HG02938 (cell line): ENCODE data around the gene HSD17B4.
"Not testable (repeated sequence)": the region's sequence is repeated elsewhere in the genome, so short reads cannot be mapped to it uniquely, and the experiment has no call there.

Experiments used
- ATAC-seq: cut with Tn5 transposase; IDR thresholded peaks from one replicate; pipeline ENCODE4 v1.9.1; 2021; ENCODE audit warnings: mild to moderate bottlenecking, moderate library complexity; ENCODE audit not compliant: unreplicated experiment

HSD17B4 gene

DNA sequence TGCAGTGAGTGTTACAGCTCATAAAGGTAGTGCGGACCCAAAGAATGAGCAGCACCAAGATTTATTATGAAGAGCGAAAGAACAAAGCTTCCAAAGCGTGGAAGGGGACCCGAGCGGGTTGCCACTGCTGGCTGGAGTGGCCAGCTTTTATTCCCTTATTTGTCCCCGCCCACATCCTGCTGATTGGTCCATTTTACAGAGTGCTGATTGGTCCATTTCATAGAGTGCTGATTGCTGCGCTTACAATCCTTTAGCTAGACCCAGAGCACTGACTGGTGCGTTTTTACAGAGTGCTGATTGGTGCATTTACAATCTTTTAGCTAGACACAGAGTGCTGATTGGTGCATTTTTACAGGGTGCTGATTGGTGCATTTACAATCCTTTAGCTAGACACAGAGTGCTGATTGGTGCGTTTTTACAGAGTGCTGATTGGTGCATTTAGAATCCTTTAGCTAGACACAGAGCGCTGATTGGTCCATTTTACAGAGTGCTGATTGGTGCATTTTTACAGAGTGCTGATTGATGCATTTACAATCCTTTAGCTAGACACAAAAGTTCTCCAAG, 19.5 kb upstream of the HSD17B4 start:
- ATAC-seq, result not testable (repeated sequence)

DNA sequence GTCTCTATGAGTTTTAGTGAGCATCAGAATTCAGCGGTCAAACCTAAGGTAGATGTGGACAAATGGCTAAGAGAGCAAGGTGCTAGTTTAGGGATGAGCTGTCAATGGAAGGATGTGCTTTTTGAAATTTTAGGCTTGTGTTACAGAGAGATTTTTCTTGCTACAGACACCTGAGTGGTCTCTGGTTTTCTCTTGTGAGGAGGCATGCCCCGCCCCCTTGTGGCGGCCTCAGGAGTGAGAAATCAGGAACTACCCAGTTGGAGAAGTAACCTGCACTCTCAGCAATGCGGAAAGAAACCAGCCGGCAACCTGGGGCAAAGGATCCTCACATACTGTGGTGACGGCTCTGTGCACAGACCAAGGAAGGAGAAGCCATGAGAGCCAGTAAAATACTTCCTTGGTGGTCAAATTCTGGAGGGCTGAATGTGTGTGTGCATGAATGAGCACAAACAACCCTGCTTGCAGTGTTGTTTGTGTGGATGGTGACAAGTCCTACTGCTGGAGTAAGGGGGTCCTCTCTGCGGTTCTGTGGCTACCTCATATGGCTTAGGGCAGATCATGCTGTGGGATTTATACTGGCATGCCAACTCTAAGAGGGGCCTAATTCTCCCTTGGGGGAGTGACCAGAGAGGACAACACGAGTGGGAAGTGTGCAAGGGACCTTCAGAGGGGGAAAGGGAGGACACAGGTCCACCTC, 16.7 kb upstream of the HSD17B4 start:
- ATAC-seq, result peak; percentile 88

DNA sequence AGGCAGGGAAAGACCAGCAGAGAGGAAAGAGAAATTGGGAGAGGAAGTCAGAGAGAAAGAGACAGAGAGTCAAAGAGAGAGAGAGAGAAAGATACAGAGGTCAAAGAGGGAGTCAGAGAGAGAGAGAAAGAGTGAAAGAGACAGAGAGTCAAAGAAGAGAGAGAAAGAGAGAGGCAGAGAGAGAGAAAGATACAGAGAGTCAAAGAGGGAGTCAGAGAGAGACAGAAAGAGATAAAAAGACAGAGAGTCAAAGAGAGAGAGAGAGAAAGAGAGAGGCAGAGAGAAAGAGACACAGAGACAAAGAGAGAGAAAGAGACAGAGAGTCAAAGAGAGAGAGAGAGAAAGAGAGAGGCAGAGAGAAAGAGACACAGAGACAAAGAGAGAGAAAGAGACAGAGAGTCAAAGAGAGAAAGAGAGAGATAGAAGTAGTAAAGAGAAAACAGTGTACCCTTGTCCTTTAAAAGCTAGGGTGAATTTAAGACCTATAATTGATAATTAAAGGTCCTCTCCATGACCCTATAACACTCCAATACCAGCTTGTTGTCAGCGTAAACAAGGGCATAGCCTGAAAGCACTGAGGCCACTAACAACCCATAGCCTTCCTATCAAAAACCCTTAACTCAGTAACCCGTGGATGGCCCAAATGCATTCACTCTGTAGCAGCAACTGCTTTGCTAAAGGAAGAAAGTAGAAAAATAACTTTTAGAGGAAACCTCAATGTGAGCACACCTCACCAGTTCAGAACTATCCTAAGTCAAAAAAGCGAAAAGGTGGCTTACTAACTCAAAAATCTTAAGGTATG, 14.3 kb upstream of the HSD17B4 start:
- not testable (repeated sequence) for ATAC-seq

GRCh38 chr5:119438587-119438917, 13.7 kb upstream of the HSD17B4 start:
- ATAC-seq, result not testable (repeated sequence)

- ATAC-seq, result no peak
Observed at GRCh38 chr5:119439140-119439631, 13.1 kb upstream of the HSD17B4 start.

- ATAC-seq, result not testable (repeated sequence)
Observed at GRCh38 chr5:119439632-119440031, 12.7 kb upstream of the HSD17B4 start.

GRCh38 chr5:119444643-119445042, 7.7 kb upstream of the HSD17B4 start:
- not testable (repeated sequence) for ATAC-seq

DNA sequence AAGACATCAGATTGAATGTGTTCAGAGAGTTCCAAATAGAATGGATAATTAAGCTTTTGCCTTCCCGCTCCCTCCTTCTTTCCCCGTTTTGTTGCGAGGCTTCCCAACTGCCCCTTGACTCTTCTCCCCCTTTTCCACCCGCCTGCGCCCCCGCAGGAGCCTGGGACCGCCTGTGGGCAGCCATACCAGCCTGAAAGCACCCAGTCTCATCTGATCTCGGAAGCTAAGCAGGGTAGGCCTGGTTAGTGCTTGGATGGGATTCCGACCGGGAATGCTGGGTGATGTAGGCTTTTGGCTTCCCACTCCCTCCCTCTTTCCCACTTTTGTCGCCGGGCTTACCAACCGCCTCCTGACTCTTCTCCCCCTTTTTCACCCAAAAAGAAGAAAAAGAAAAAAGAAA, 6.8 kb upstream of the HSD17B4 start:
- ATAC-seq, result no peak

DNA sequence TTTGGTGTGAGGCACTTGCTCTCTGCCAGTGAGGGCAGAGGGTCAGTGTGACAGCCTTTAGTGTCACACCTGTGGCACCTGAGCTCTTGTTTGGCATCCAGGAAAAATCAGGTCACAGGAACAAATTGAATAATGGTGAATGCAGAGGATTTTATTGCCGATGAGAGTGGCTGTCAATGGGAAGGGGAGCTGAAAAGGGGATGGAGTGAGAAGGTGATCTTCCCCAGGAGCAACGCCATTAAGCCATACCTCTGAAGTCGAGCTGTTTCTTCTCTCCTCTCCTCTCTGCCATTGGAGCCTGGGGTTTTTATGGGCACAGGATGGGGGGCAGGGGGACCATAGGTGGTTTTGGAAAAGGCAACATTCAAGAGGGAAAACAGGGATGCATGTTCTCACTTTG, 2.4 kb upstream of the HSD17B4 start:
- no peak for ATAC-seq

GRCh38 chr5:119450627-119451026, 1.7 kb upstream of the HSD17B4 start:
- not testable (repeated sequence) for ATAC-seq

DNA sequence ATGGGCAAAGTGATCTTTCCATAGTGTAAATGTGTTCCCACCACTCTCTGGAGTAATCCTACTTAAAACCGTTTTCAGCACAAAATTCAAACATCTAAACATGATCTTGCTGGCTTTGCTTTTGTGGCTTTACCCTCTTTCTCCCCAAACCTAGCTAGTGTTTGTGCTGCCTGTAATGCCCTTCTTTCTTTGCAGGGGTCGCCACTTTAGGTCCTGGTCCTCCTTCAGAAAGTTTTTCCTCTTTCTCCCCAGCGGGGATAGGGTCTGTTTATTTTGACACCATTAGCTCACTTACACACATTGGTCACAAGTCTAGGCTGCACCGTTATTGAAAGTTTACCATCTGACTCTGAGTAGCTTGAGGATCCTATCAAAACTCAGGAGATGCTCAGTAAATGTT, 736 bp upstream of the HSD17B4 start:
- no peak for ATAC-seq

DNA sequence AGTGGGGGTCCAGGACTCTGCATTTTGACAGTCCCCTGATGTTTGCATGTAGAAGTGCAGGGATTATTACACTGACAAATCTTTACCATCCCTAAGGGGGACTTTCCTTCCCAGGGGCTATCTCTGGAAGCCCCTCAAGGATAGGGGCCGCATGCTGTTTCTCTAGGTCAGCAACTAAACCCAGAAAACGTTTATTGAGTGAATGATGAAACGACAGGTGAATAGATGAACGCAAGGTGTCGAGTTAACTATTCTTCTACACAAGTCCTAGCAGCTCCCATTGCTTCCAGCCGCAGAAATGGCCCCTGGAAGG, 281 bp upstream of the HSD17B4 start:
- ATAC-seq, result no peak

GRCh38 chr5:119453040-119453373, 710 bp downstream of the HSD17B4 start:
- ATAC-seq, result peak; percentile 20

GRCh38 chr5:119454171-119454570, 1.9 kb downstream of the HSD17B4 start:
- ATAC-seq, result no peak

- ATAC-seq, result no peak
Observed at GRCh38 chr5:119458911-119459632, 6.8 kb downstream of the HSD17B4 start.

GRCh38 chr5:119465640-119466039, 13.3 kb downstream of the HSD17B4 start:
- ATAC-seq, result no peak

GRCh38 chr5:119468286-119468685, 16.0 kb downstream of the HSD17B4 start:
- ATAC-seq, result no peak

- peak; percentile 63 for ATAC-seq
Observed at GRCh38 chr5:119470105-119470763, 17.9 kb downstream of the HSD17B4 start.

DNA sequence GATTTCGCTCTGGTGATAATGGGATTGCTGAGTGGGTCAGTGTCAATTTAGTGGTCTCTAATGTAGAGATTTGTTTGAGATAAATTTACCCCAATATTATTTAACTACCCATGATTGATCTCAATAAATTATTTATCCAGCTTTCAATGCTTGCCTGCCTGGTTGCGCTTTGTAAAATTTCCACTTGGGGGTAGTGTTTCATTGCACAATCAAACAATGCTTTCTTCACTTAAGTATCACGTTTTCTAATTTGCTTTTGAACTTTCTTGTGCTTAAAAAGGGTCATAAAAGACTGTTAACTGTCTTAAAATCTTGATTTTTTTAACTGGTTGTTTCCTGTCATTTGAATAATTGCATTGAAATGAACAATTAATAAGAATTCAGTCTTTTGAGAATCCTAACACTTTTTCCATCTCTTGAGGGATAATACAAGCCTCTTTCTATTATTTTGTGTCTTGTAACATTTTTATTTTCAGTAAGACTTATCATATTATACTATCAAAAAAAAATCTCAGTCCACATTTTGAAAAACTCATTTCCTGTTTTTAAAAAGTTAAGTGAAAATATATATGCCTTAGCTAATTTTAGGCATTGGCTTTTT, 18.7 kb downstream of the HSD17B4 start:
- peak; percentile 57 for ATAC-seq

GRCh38 chr5:119473241-119473640, 20.9 kb downstream of the HSD17B4 start:
- ATAC-seq, result no peak

DNA sequence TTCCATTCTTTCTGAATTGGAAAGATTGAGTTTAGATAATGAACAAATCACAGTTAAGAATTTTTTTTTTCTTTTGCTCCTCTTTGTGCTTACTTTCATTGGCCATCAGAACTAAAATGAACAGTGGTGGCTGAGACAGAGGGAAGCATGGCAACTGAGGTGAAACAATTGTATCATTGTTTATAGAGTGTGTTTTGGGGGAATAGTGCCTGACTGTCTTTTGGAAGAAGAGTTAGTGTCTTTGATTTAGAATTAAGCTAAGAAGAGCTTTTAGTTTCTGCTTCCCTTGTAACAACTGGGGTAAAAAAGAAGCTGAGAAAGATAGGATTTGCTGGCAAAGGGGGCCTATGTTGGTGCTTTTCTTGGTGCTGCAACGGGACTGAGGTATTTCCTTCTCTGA, 24.0 kb downstream of the HSD17B4 start:
- ATAC-seq, result no peak
